K562 (cell line): ENCODE data around the gene GPHN. TPM values are rescaled to one million over a fixed set of nuclear protein-coding genes. Genes with fewer than 3 reads are reported as not detected.

Experiments used
- ATAC-seq: fragments of 200-7000 bp; cut with Tn5 transposase; 3 replicates; pipeline ENCODE4 v1.9.1; 2020; ENCODE audit warnings: moderate library complexity
- BruUV-seq: library from RNA; stranded (reverse); fragments of 400-500 nt; replicated peaks from 2 replicates; lab custom pipeline; 2021; lab: Mats Ljungman, UMichigan
- CTCF ChIA-PET: fragments of 300-600 bp; formaldehyde crosslinking; extraction: SDS; loops from one replicate; lab custom pipeline; 2021; ENCODE audit warnings: low intra/inter-chr PET ratio; lab: Yijun Ruan, JAX
- POLR2A ChIA-PET: fragments of 300-600, 350-650 bp; sonication (Branson Sonifier 250); formaldehyde crosslinking; extraction: SDS; loops from one replicate; lab custom pipeline; 2021; ENCODE audit warnings: antibody characterized with exemption, inconsistent platforms; lab: Yijun Ruan, JAX
- DNase-seq, 4 experiments: peaks; one replicate each; pipeline versions ENCODE4 v3.0.0 to v3.0.0-alpha.2; 2011 to 2018; ENCODE audit warnings: low spot score in 3 of 4, mixed read lengths in 3 of 4; ENCODE audit errors: extremely low read depth in 1 of 4
- FAIRE-seq: peaks from 2 replicates; lab custom pipeline; 2011; peaks lifted over from hg19 to GRCh38; lab: Jason Lieb, UNC
- H2AFZ ChIP-seq: 2 replicates; pipeline ENCODE4 v1.6.0; 2011; ENCODE audit warnings: low read depth, low read length, control low read depth, inconsistent platforms
- H3K27ac ChIP-seq: fragments of 200-600 bp; 3 replicates; pipeline ENCODE4 v1.8.0; 2011; ENCODE audit warnings: low read depth, mild to moderate bottlenecking, control low read depth, inconsistent platforms, low read length, moderate library complexity, mixed read lengths; ENCODE audit errors: extremely low read depth
- H3K27me3 ChIP-seq, 2 experiments: fragments of 300-600 bp in 1 of 2; 2 replicates in 1 of 2; 3 replicates in 1 of 2; pipeline versions ENCODE4 v1.6.0 to v1.8.0; 2011; ENCODE audit warnings: inconsistent platforms in 2 of 2, low read length in 2 of 2, mild to moderate bottlenecking in 1 of 2, mixed read lengths in 1 of 2, moderate library complexity in 1 of 2; ENCODE audit not compliant: control insufficient read depth in 2 of 2, insufficient read depth in 2 of 2
- H3K36me3 ChIP-seq: fragments of 300-600 bp; 3 replicates; pipeline ENCODE4 v1.8.0; 2011; ENCODE audit warnings: mild to moderate bottlenecking, low read length, inconsistent platforms; ENCODE audit not compliant: control insufficient read depth, insufficient read depth
- H3K4me1 ChIP-seq, 2 experiments: fragments of 200-600 bp in 1 of 2; replicated peaks in 1 of 2; 2 replicates in 1 of 2; 3 replicates in 1 of 2; pipeline versions ENCODE4 v1.5.1 to v1.8.0; 2011; ENCODE audit warnings: inconsistent platforms in 2 of 2, low read length in 2 of 2, mild to moderate bottlenecking in 1 of 2, mixed read lengths in 1 of 2, moderate library complexity in 1 of 2; ENCODE audit not compliant: control insufficient read depth in 2 of 2, insufficient read depth in 2 of 2
- H3K4me2 ChIP-seq: 2 replicates; pipeline ENCODE4 v1.6.1; 2011; ENCODE audit warnings: low read length, control low read depth, inconsistent platforms, mixed read lengths; ENCODE audit not compliant: insufficient read depth
- H3K4me3 ChIP-seq: fragments of 200-600 bp; sonication (generic), shearing (Covaris generic); 2 replicates; pipeline ENCODE4 v1.5.1; 2016; ENCODE audit warnings: control low read depth, inconsistent platforms
- H3K79me2 ChIP-seq: fragments of 200-600 bp; 3 replicates; pipeline ENCODE4 v1.8.0; 2011; ENCODE audit warnings: low read length, inconsistent platforms; ENCODE audit not compliant: control insufficient read depth, insufficient read depth
- H3K9ac ChIP-seq, 2 experiments: 2 replicates each; pipeline versions ENCODE4 v1.6.0 to v1.6.1; 2011; ENCODE audit warnings: low read depth in 2 of 2, low read length in 2 of 2, control low read depth in 1 of 2, inconsistent platforms in 1 of 2, mild to moderate bottlenecking in 1 of 2, mixed read lengths in 1 of 2; ENCODE audit not compliant: insufficient read depth in 1 of 2
- H3K9me1 ChIP-seq: one replicate; pipeline ENCODE4 v1.6.0; 2011; ENCODE audit warnings: inconsistent platforms, mild to moderate bottlenecking, low read length, moderate library complexity; ENCODE audit not compliant: control insufficient read depth, insufficient read depth
- H3K9me3 ChIP-seq: replicated peaks from 2 replicates; pipeline ENCODE4 v1.5.1; 2011; ENCODE audit warnings: low read depth, low read length, inconsistent platforms; ENCODE audit not compliant: control insufficient read depth, insufficient read depth
- H4K20me1 ChIP-seq: replicated peaks from 2 replicates; pipeline ENCODE4 v1.6.1; 2011; ENCODE audit warnings: low read length, inconsistent platforms, mixed read lengths; ENCODE audit not compliant: control insufficient read depth, insufficient read depth
- CBFA2T3 ChIP-seq: fragments of 450-650 bp; IDR thresholded peaks from 2 replicates; pipeline ENCODE4 v1.6.1; 2017
- CC2D1A ChIP-seq: fragments of 450-650 bp; IDR thresholded peaks from 2 replicates; pipeline ENCODE4 v1.6.1; 2017; ENCODE audit warnings: mild to moderate bottlenecking
- KDM4B ChIP-seq, 2 experiments: fragments of 450-650 bp in 1 of 2; sonication (generic) in 1 of 2; IDR thresholded peaks; 2 replicates each; pipeline ENCODE4 v1.6.1; 2016 to 2017; ENCODE audit warnings: borderline replicate concordance in 2 of 2, antibody characterized with exemption in 1 of 2, low read depth in 1 of 2, mild to moderate bottlenecking in 1 of 2
- NFRKB ChIP-seq: fragments of 450-650 bp; IDR thresholded peaks from 2 replicates; pipeline ENCODE4 v1.6.1; 2016; ENCODE audit warnings: low read depth
- ZNF140 ChIP-seq: fragments of 250-450 bp; sonication (Bioruptor Pico); IDR thresholded peaks from 2 replicates; pipeline ENCODE4 v1.8.0; 2021; ENCODE audit warnings: moderate library complexity, mild to moderate bottlenecking, inconsistent platforms
- ZNF232 ChIP-seq: sonication (generic); formaldehyde crosslinking; IDR thresholded peaks from 2 replicates; pipeline ENCODE4 v1.8.0; 2022; ENCODE audit warnings: mild to moderate bottlenecking, missing genetic modification reagents
- ZNF696 ChIP-seq: fragments of 250-450 bp; sonication (Bioruptor Pico); conservative IDR thresholded peaks from 2 replicates; pipeline ENCODE4 v1.4.0; 2020; ENCODE audit warnings: mild to moderate bottlenecking, moderate library complexity
- WGBS: fragments of 100-300 bp; shearing (Covaris generic); methylation state at CpG from one replicate; pipeline ENCODE4 v1.1.6; 2016; ENCODE audit warnings: low coverage, mixed read lengths; ENCODE audit not compliant: insufficient coverage; ENCODE audit errors: missing lambda C conversion rate; 5-methylcytosine and 5-hydroxymethylcytosine counted together
- in situ Hi-C: fragments of 300-500 bp; cut with MboI; formaldehyde crosslinking; loops from 4 replicates; pipeline ENCODE4 v1.15.0; 2018; ENCODE audit warnings: inconsistent platforms, mixed read lengths
- intact Hi-C: fragments of 100-400 bp; cut with micrococcal nuclease; formaldehyde crosslinking; loops from 2 replicates; pipeline ENCODE4 v1.14.2; 2022
- polyA plus RNA-seq, 8 experiments: library from polyadenylated mRNA; depleted of rRNA in 4 of 8; stranded (reverse) in 5 of 8; unstranded in 3 of 8; fragments of >200 nt; fragmentation: Nextera tagmentation in 2 of 8; fragmentation: Illumina TruSeq in 1 of 8; extraction: Ambion mirVana in 2 of 8; extraction: Trizol in 1 of 8; gene quantifications; 2 replicates each; pipeline versions ENCODE4 v1.2.1 to v1.2.3, GENCODE V29; 2011 to 2014; ENCODE audit warnings: inconsistent platforms in 1 of 8, missing spikeins in 1 of 8
- total RNA-seq, 7 experiments: library from RNA; depleted of rRNA in 6 of 7; stranded (reverse); fragments of >200 nt in 6 of 7; fragmentation: Illumina TruSeq in 2 of 7; extraction: Trizol in 2 of 7; gene quantifications; 2 replicates each; pipeline versions ENCODE4 v1.2.1 to v1.2.3, GENCODE V29; 2011 to 2021; ENCODE audit warnings: low replicate concordance in 1 of 7
- TF ChIP-seq, protein P1 (sequence below): fragments of 150-350 bp; IDR thresholded peaks from 2 replicates; pipeline ENCODE4 v1.6.1; 2014; ENCODE audit warnings: low read depth, mild to moderate bottlenecking, low read length, borderline replicate concordance
- TF ChIP-seq, protein P2 (sequence below): fragments of 250-450 bp; sonication (Bioruptor Pico); IDR thresholded peaks from 2 replicates; pipeline ENCODE4 v1.5.0; 2021; ENCODE audit warnings: mild to moderate bottlenecking, moderate library complexity
- TF ChIP-seq, protein P3 (sequence below): sonication (generic); formaldehyde crosslinking; IDR thresholded peaks from 2 replicates; pipeline ENCODE4 v1.5.0; 2020; ENCODE audit warnings: missing genetic modification reagents

Gene GPHN
- total and polyA plus RNA-seq, 9 of the 15 experiments (the other 6 are each of a cell fraction or from before 2014, with no cell fraction given) = 5.9 to 16.0 (median 11.4) TPM

DNA sequence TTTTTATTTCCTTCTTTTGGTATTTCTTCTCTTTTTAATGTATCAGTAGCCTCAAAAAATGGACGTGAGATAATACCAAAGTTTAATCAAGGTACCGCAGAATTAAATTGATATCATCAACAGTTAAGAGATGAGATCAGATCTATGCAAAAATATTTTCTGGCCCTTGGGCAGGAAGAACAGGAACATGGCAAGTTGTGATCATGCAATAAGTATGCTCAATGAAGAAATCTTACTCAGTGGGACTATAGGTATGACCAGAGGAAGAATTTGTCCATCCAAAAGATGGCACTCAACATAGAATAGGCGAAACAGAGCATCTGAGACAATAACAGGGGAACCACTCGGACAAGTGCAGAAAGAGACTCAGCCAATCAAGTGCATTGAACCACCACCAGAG lies 680.4 kb downstream of the GPHN start (continued):
- TF ChIP-seq, protein P1, sequence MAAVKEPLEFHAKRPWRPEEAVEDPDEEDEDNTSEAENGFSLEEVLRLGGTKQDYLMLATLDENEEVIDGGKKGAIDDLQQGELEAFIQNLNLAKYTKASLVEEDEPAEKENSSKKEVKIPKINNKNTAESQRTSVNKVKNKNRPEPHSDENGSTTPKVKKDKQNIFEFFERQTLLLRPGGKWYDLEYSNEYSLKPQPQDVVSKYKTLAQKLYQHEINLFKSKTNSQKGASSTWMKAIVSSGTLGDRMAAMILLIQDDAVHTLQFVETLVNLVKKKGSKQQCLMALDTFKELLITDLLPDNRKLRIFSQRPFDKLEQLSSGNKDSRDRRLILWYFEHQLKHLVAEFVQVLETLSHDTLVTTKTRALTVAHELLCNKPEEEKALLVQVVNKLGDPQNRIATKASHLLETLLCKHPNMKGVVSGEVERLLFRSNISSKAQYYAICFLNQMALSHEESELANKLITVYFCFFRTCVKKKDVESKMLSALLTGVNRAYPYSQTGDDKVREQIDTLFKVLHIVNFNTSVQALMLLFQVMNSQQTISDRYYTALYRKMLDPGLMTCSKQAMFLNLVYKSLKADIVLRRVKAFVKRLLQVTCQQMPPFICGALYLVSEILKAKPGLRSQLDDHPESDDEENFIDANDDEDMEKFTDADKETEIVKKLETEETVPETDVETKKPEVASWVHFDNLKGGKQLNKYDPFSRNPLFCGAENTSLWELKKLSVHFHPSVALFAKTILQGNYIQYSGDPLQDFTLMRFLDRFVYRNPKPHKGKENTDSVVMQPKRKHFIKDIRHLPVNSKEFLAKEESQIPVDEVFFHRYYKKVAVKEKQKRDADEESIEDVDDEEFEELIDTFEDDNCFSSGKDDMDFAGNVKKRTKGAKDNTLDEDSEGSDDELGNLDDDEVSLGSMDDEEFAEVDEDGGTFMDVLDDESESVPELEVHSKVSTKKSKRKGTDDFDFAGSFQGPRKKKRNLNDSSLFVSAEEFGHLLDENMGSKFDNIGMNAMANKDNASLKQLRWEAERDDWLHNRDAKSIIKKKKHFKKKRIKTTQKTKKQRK = no peak

DNA sequence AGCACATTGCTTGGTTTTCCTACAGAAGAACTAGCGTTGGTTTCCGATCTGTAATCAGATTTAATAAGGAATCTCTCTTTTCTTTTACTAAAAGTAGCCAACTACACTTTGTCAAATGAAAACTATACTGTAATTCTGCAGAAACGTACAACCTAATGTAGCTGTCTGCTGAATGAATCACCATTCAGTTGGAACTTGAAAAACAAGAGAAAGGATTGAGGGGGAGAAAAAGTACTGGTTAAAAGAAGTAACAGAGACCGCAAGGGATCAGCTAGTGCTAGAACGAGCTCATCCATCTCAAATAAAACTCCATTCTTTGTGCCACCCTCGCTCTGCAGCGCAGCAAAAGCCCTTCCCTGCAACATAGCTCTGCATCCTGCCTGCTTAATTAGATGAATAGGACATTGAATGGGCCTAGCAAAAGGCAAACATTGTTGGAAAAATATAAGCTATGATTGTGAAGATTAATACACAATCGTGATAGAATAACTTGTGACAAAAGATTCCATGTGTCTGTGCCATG lies 683.9 kb downstream of the GPHN start:
- Histone ChIP-seq H3K27me3 (no peaks in the 10 kb centered on the region), H3K9me3 (no peaks in the 10 kb centered on the region), H3K4me3 (no peak overlapping the region), H3K9ac (no peak overlapping the region), H2AFZ (no peak overlapping the region), H3K4me2 (no peak overlapping the region), H3K27ac (no peak overlapping the region), H4K20me1 (no peaks in the 10 kb centered on the region), H3K36me3 (no peaks in the 10 kb centered on the region), H3K4me1 (peaks cover 0 to 6% of the 10 kb centered on the region in 2 experiments; a peak in 1 of 5 replicates), H3K9me1 (no peaks in the 10 kb centered on the region), H3K79me2 (no peaks in the 10 kb centered on the region)
- WGBS = 7% methylated on average over 8 of the region's 8 CpGs
- TF ChIP-seq ZNF232 (CRISPR knock-in tag) (no peak), KDM4B (IDR thresholded peaks at IDR 0.05; ENCODE audit: borderline replicate concordance in 2 of 2, low read depth in 1 of 2) (no peak), ZNF140 (CRISPR knock-in tag) (no peak), NFRKB (no peak), ZNF696 (CRISPR knock-in tag) (no peak), CBFA2T3 (no peak), CC2D1A (no peak)
- TF ChIP-seq, protein P2, sequence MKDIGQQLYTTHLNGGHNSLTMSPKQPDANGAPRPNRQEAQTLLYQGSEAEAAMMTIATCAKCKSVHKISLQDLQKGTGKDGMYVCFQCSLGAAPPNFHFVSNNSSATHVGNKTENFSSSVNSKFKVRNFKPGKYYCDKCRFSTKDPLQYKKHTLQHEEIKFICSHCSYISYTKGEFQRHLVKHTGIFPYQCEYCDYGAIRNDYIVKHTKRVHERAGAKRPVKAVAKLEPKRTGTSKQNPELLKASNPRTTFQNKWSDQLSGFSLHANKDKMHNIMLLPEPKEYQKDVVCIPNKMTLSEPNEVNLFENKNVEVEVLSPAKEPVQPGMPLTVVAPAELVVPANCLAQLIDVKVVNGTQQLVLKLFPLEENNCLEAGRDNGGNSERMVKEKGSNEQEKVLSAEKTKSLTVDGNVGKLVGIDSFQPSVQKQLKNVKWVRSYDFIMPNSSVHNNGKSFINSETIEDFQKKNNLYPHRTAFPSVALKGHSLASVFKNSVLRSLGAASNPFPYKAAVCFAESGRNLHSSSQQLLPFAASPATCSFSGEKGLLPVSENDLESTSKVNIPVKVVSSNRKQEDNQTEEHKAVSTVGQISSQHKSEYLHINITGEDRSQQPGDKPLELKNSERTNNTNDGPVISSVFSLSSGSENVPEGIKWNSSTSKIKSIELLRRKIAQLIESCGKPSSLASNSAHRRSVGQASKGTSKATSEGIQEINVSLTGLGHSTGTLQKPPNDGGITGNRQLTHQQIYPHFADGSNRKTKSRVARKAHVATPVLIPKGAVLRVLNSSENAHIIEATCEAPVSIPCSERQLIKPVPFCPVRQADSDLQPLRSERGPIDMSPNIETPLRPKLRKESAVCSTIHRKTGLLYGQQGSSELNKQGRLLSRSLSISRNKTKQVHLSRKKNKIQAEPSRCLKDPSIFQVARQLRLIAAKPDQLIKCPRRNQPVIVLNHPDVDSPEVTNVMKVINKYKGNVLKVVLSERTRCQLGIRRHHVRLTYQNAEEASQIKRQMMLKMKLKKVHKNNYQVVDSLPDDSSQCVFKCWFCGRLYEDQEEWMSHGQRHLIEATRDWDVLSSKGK (CRISPR knock-in tag) = no peak
- TF ChIP-seq, protein P3, sequence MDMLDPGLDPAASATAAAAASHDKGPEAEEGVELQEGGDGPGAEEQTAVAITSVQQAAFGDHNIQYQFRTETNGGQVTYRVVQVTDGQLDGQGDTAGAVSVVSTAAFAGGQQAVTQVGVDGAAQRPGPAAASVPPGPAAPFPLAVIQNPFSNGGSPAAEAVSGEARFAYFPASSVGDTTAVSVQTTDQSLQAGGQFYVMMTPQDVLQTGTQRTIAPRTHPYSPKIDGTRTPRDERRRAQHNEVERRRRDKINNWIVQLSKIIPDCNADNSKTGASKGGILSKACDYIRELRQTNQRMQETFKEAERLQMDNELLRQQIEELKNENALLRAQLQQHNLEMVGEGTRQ (CRISPR knock-in tag) = no peak
- intact Hi-C loops = no loop called here
- no peak for FAIRE-seq
- ChIA-PET POLR2A (interaction anchor here (0.9 kb wide), 1 partner anchor 10 kb away, joined by 5 read pairs; no protein-coding TSS in a partner anchor), CTCF (no interaction called here)
- no peak for DNase-seq
- ATAC-seq = no peak
- BruUV-seq = no TSS peak
- in situ Hi-C loops = no loop called here
